Uterus (tissue), 4 donors: Measurements from ENCODE around the gene PCDH9. TPM values are rescaled to one million over a fixed set of nuclear protein-coding genes. Genes with fewer than 3 reads are reported as not detected.

ENCODE experiments used
- DNase-seq, 2 donors: peaks; one replicate each; pipeline ENCODE4 v3.0.0-alpha.2; 2019 to 2020
- H3K27ac ChIP-seq, 2 donors: fragments of 200-600 bp; sonication (generic); 1 replicate in 1 of 2; 2 replicates in 1 of 2; pipeline ENCODE4 v1.5.1; 2016 to 2018
- H3K27me3 ChIP-seq, 2 donors: fragments of 200-600 bp; sonication (generic); one replicate each; pipeline ENCODE4 v1.5.1; 2018 to 2019; ENCODE audit warnings: control low read depth in 1 of 2
- H3K36me3 ChIP-seq, 2 donors: fragments of 200-600 bp; sonication (generic); one replicate each; pipeline ENCODE4 v1.5.1; 2019; ENCODE audit warnings: control low read depth in 1 of 2
- H3K4me1 ChIP-seq, 2 donors: fragments of 200-600 bp; sonication (generic); one replicate each; pipeline ENCODE4 v1.5.1; 2018 to 2019; ENCODE audit warnings: control low read depth in 1 of 2
- H3K4me3 ChIP-seq, 2 donors: fragments of 200-600 bp; sonication (generic); 1 replicate in 1 of 2; 2 replicates in 1 of 2; pipeline ENCODE4 v1.5.1; 2018 to 2019; ENCODE audit warnings: mild to moderate bottlenecking in 1 of 2
- H3K9me3 ChIP-seq, 2 donors: fragments of 200-600 bp; sonication (generic); one replicate each; pipeline ENCODE4 v1.5.1; 2019; ENCODE audit warnings: control low read depth in 1 of 2
- POLR2A ChIP-seq, 2 donors: fragments of 450-650 bp; IDR thresholded peaks; one replicate each; pipeline ENCODE4 v1.6.1; 2016; ENCODE audit warnings: antibody characterized with exemption in 2 of 2, mild to moderate bottlenecking in 1 of 2, moderate library complexity in 1 of 2
- intact Hi-C: fragments of 100-400 bp; cut with DNase I; formaldehyde crosslinking; loops from one replicate; pipeline ENCODE4 v1.15.1; 2023; ENCODE audit warnings: low total_unique reads
- total RNA-seq, 4 donors: library from RNA; depleted of rRNA in 3 of 4; stranded (reverse); fragments of >200 nt in 3 of 4; gene quantifications; one replicate each; pipeline versions ENCODE4 v1.1.0 to v1.2.4, GENCODE V29; 2014 to 2023
- TF ChIP-seq, protein P1 (sequence below), 4 experiments: fragments of 200-600 bp in 2 of 4; fragments of 450-650 bp in 2 of 4; sonication (generic) in 2 of 4; IDR thresholded peaks; one replicate each; pipeline ENCODE4 v1.5.1; 2016 to 2019; ENCODE audit warnings: antibody characterized with exemption in 4 of 4, mild to moderate bottlenecking in 2 of 4, moderate library complexity in 1 of 4
- donor health status: DM: yes; HTN: yes; CAD: no.

Gene PCDH9
- total RNA-seq, 4 donors from 2014 or later: 0.51 to 45.7 (median 2.1) TPM

DNA sequence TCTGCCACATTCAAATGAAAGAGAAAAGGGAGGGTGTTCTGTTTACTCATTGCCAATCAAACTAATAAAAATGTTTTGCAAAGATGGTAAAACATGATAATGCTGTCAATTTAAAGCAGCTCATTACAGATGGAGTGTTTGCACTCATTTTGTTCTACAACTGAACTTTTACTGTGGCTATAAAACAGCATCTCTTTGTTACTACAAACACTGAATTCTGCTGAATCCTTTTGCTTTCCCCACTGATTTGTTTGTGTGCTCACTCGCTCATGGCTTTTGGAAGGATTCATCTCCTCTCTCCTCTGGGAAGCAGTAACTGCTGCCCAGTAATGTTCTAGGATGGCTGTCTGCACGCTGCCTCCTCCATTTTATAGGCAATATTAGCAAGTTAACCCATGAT, 434.5 kb downstream of the PCDH9 start:
- Histone ChIP-seq H3K27ac (no peak overlapping the region), H3K9me3 (no peaks in the 10 kb centered on the region), H3K4me1 (no peaks in the 10 kb centered on the region), H3K27me3 (no peaks in the 10 kb centered on the region), H3K36me3 (no peaks in the 10 kb centered on the region), H3K4me3 (no peak overlapping the region)
- no peak for DNase-seq
- no peak for TF ChIP-seq POLR2A (IDR thresholded peaks at IDR 0.05)
- TF ChIP-seq, protein P1, sequence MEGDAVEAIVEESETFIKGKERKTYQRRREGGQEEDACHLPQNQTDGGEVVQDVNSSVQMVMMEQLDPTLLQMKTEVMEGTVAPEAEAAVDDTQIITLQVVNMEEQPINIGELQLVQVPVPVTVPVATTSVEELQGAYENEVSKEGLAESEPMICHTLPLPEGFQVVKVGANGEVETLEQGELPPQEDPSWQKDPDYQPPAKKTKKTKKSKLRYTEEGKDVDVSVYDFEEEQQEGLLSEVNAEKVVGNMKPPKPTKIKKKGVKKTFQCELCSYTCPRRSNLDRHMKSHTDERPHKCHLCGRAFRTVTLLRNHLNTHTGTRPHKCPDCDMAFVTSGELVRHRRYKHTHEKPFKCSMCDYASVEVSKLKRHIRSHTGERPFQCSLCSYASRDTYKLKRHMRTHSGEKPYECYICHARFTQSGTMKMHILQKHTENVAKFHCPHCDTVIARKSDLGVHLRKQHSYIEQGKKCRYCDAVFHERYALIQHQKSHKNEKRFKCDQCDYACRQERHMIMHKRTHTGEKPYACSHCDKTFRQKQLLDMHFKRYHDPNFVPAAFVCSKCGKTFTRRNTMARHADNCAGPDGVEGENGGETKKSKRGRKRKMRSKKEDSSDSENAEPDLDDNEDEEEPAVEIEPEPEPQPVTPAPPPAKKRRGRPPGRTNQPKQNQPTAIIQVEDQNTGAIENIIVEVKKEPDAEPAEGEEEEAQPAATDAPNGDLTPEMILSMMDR (IDR thresholded peaks at IDR 0.05): no peak
- intact Hi-C loops: no loop called here

DNA sequence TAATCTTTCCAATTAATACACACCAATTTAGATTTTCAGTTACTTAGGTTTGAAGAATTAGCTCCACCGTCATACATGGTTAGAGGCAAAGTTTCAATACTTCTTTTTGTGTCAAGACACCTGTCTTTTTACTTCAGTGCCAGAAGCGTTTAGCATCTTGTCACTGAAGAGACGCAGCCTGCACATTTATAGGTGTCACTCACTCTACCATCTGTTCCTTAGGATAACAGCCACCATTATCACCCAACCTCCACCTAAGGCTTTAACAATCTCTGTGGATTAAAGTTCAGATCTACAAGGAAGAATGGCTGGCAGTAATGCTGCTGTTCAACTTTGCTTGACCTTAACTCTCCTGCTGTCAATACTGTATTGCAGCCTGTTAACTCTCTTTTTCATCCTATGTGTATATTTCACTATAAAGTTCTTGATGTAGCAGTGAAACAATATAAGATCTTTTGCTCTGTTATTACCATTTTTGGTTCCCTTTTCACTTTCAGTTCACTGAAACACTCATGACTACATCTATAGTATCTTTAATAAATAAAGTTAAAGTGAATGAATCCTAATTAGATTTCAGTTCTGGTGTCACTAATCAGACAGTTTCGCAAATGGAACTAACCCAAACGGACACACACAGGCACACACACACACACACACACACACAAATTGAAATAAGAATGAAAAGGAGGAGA, 435.6 kb downstream of the PCDH9 start:
- H3K27ac ChIP-seq: no peak overlapping the region
- H3K36me3 ChIP-seq: no peaks in the 10 kb centered on the region
- H3K9me3 ChIP-seq: no peaks in the 10 kb centered on the region
- intact Hi-C loops: no loop called here
- DNase-seq: no peak
- no peaks in the 10 kb centered on the region for H3K4me1 ChIP-seq
- TF ChIP-seq, protein P1 (IDR thresholded peaks at IDR 0.05): no peak
- no peak for TF ChIP-seq POLR2A (IDR thresholded peaks at IDR 0.05)
- H3K27me3 ChIP-seq: no peaks in the 10 kb centered on the region
- no peak overlapping the region for H3K4me3 ChIP-seq

DNA sequence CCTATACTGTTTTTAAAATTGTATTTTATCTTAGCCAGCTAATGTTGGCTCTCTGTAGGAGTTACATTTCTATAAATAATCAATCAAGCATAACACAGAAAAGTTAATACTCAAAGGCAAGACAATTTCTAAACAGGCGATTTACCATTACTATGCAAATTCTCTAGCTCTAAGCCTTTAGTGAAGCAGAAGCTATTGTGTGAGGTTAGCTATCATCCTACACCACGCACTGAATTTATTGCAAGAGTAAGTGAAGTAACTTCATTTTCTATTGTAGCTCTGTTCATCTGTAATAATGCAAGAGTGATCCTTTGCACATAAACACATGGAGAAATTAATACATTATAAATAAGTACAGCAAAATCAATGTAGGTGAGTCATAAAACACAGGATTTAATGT, 439.3 kb downstream of the PCDH9 start:
- Histone ChIP-seq H3K4me3 (no peak overlapping the region), H3K36me3 (no peaks in the 10 kb centered on the region), H3K4me1 (no peaks in the 10 kb centered on the region), H3K27ac (no peak overlapping the region), H3K27me3 (no peaks in the 10 kb centered on the region), H3K9me3 (no peaks in the 10 kb centered on the region)
- no peak for DNase-seq
- intact Hi-C loops: no loop called here
- no peak for TF ChIP-seq POLR2A (IDR thresholded peaks at IDR 0.05)
- TF ChIP-seq, protein P1 (IDR thresholded peaks at IDR 0.05): no peak

DNA sequence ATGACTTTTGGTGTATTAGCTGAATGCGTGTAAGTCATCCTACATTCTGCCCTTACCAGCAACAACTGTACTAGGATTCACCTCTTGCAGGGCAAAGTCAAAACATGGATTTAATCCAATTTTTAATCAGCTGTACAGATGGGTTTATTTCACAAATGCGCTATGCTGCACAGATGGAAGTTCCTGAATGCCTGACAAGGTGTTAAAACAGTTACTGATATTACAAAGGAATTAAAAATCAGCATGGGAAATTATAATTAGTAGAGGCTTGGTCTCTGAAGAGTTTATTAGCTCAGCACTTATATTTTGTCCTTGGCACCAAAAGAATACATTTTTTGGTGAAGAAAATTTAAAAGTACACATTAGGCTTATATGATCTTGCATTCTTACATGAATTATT, 448.9 kb downstream of the PCDH9 start:
- H3K27me3 ChIP-seq: no peaks in the 10 kb centered on the region
- no peak for DNase-seq
- H3K4me3 ChIP-seq: no peak overlapping the region
- H3K27ac ChIP-seq: no peak overlapping the region
- no peaks in the 10 kb centered on the region for H3K36me3 ChIP-seq
- intact Hi-C loops: no loop called here
- TF ChIP-seq, protein P1 (IDR thresholded peaks at IDR 0.05): no peak
- TF ChIP-seq POLR2A (IDR thresholded peaks at IDR 0.05): no peak
- H3K4me1 ChIP-seq: no peaks in the 10 kb centered on the region
- H3K9me3 ChIP-seq: no peaks in the 10 kb centered on the region

DNA sequence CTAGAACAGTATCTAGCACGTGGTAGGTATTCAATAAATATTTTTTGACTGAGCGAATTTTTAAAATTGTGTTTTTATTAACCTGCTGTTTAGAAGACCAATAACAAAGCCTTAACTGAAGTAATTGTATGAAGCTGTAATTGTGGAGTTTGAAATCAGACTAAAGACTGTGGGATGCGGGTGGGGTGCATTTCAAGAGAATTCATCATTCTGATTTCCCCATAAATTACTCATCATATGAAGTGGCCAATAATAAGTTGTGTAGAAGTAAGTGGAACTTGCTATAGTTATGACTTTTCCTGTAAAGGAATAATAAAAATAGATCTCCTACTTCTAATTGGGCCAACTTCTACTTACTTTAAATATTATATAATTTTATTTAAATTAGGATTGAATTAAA, 449.3 kb downstream of the PCDH9 start:
- no peak for TF ChIP-seq POLR2A (IDR thresholded peaks at IDR 0.05)
- TF ChIP-seq, protein P1 (IDR thresholded peaks at IDR 0.05): no peak

More for the DNA sequence above, 449.3 kb downstream of the PCDH9 start:
- Histone ChIP-seq H3K36me3 (no peaks in the 10 kb centered on the region), H3K27me3 (no peaks in the 10 kb centered on the region), H3K9me3 (no peaks in the 10 kb centered on the region), H3K27ac (no peak overlapping the region), H3K4me1 (no peaks in the 10 kb centered on the region), H3K4me3 (no peak overlapping the region)
- intact Hi-C loops: no loop called here
- DNase-seq: no peak
